Measurements from ENCODE around the gene NACAD. TPM values are rescaled to one million over a fixed set of nuclear protein-coding genes. Genes with fewer than 3 reads are reported as not detected.
A peak's percentile ranks its signal among the peaks of the same experiment; 100 is the strongest.
"Not testable (repeated sequence)": the region's sequence is repeated elsewhere in the genome, so short reads cannot be mapped to it uniquely, and the experiment has no call there.

NACAD gene
- total and polyA plus RNA-seq, 7 experiments from 2014 or later = 0.08 to 0.15 TPM; not detected in 5

DNA sequence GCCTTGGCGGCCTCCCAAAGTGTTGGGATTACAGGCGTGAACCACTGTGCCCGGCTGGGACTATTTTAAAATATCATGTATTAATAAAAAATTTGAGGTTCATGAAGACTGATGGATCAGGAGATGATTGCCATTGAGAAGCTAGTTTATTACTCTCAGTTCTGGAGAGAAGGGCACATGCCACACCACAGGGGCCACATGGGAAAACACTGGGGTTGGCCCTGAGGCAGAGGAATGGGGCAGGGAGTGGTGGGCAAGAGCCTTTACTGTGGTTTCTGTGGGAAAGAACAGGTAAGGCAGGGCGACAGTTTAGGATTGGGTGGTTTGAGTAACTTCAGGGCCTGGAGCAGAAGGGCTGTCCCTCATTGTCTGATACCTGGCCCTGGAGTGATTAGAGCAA, 29.5 kb upstream of the NACAD start:
- H3K4me1 ChIP-seq (ENCODE audit: control insufficient read depth in 2 of 2, insufficient read depth in 2 of 2, low read length in 2 of 2) = peaks cover 8 to 12% of the 10 kb centered on the region in 2 donors
- no peaks in the 10 kb centered on the region for H3K9me3 ChIP-seq (ENCODE audit: control insufficient read depth in 2 of 3, low read length in 3 of 3)
- DNase-seq (no peak), ATAC-seq (no peak)
- H3K27ac Mint-ChIP-seq = no peak overlapping the region
- ChIA-PET CTCF (interaction anchor here (0.7 kb wide), 1 partner anchor 14 kb away, joined by 3 read pairs; no protein-coding TSS in a partner anchor), POLR2A (no interaction called here)
- peaks cover 0 to under 1% (median 0%) of the 10 kb centered on the region in 5 donors for H3K36me3 Mint-ChIP-seq
- peaks cover 0 to 3% of the 10 kb centered on the region in 2 donors for H3K27me3 ChIP-seq (ENCODE audit: control insufficient read depth in 2 of 2, insufficient read depth in 2 of 2, low read length in 2 of 2)
- no peak overlapping the region for H3K4me3 Mint-ChIP-seq
- intact Hi-C loops (cut with micrococcal nuclease) = loop anchor here in 1 of 2 donors (10.0 kb wide), 1 partner anchor 1033 kb away; the partner anchor contains the start of gene POLM
- H3K4me3 ChIP-seq (ENCODE audit: low read length) = no peak overlapping the region
- no peaks in the 10 kb centered on the region for H3K36me3 ChIP-seq (ENCODE audit: control insufficient read depth in 2 of 3, insufficient read depth in 3 of 3, low read length in 3 of 3)
- no peaks in the 10 kb centered on the region for H3K9me3 Mint-ChIP-seq
- no peak overlapping the region for H3K27ac ChIP-seq (ENCODE audit: low read depth, low read length)
- peaks cover 0 to 20% (median 3%) of the 10 kb centered on the region in 5 donors for H3K27me3 Mint-ChIP-seq
- H3K4me1 Mint-ChIP-seq = peaks cover 2 to 17% (median 10%) of the 10 kb centered on the region in 7 donors

DNA sequence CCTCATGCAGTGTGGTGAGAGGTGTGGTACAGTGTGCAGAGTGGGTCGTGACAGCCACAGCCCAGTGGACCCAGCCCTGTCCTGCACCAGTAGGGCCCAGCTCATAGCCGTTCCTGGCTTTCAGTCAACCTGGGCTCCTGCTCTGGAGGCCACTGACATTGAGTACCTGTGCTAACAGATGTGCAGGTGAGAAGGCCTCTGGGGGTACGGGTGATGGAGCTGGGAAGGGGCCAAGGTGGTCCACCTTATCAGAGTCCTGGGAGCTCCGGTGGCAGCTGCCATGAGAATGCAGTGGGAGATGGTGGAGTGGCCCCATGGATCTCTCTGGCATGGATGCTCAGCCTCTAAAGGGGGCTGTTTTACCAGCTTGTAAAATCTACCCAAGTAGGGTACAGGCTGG, 28.8 kb upstream of the NACAD start:
- Histone ChIP-seq H3K27ac (ENCODE audit: low read depth, low read length) (no peak overlapping the region), H3K36me3 (ENCODE audit: control insufficient read depth in 2 of 3, insufficient read depth in 3 of 3, low read length in 3 of 3) (no peaks in the 10 kb centered on the region), H3K4me3 (ENCODE audit: low read length) (no peak overlapping the region), H3K9me3 (ENCODE audit: control insufficient read depth in 2 of 3, low read length in 3 of 3) (no peaks in the 10 kb centered on the region), H3K27me3 (ENCODE audit: control insufficient read depth in 2 of 2, insufficient read depth in 2 of 2, low read length in 2 of 2) (peaks cover 0 to 3% of the 10 kb centered on the region in 2 donors), H3K4me1 (ENCODE audit: control insufficient read depth in 2 of 2, insufficient read depth in 2 of 2, low read length in 2 of 2) (peaks cover under 1 to 5% of the 10 kb centered on the region in 2 donors)
- DNase-seq (no peak), ATAC-seq (no peak)
- ChIA-PET CTCF (interaction anchor here (0.7 kb wide), 1 partner anchor 13 kb away, joined by 3 read pairs; no protein-coding TSS in a partner anchor), POLR2A (no interaction called here)
- peaks cover 0 to 27% (median 3%) of the 10 kb centered on the region in 5 donors for H3K27me3 Mint-ChIP-seq
- intact Hi-C loops (cut with micrococcal nuclease) = loop anchor here in 1 of 2 donors (10.0 kb wide), 1 partner anchor 1033 kb away; the partner anchor contains the start of gene POLM
- H3K4me1 Mint-ChIP-seq = peaks cover 0 to 11% (median 9%) of the 10 kb centered on the region in 7 donors
- H3K36me3 Mint-ChIP-seq = no peaks in the 10 kb centered on the region
- no peak overlapping the region for H3K27ac Mint-ChIP-seq
- no peak overlapping the region for H3K4me3 Mint-ChIP-seq
- H3K9me3 Mint-ChIP-seq = no peaks in the 10 kb centered on the region

DNA sequence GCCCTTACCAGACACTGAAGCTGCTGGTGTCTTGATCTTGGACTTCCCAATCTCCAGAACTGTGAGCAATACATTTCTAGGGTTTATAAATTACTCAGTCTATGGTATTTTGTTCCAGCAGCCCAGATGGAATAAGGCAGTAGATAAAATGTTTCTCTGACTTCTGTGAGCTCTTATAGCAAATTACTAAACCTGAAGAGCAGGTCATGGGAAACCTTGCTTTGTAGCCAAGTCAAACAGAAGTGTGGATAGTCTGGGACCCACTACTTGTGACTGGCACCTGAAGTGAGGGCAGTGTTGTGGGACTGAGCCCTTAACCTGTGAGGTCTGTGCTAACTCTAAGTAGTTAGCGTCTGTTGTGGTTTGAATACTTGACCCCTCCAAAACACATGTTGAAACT, 27.3 kb upstream of the NACAD start:
- POLR2A ChIA-PET = no interaction called here
- H3K27ac ChIP-seq (ENCODE audit: low read depth, low read length) = no peak overlapping the region
- H3K27me3 ChIP-seq (ENCODE audit: control insufficient read depth in 2 of 2, insufficient read depth in 2 of 2, low read length in 2 of 2) = peaks cover 0 to 3% of the 10 kb centered on the region in 2 donors
- H3K4me1 ChIP-seq (ENCODE audit: control insufficient read depth in 2 of 2, insufficient read depth in 2 of 2, low read length in 2 of 2) = peaks cover 2 to 6% of the 10 kb centered on the region in 2 donors
- Mint-ChIP-seq H3K27me3 (peaks cover 0 to 34% (median 3%) of the 10 kb centered on the region in 5 donors), H3K4me1 (peaks cover 7 to 17% (median 16%) of the 10 kb centered on the region in 7 donors), H3K36me3 (peaks cover 0 to 6% (median 0%) of the 10 kb centered on the region in 5 donors), H3K9me3 (peaks cover 0 to 4% (median 0%) of the 10 kb centered on the region in 11 donors), H3K4me3 (no peak overlapping the region), H3K27ac (no peak overlapping the region)
- CTCF ChIA-PET = no interaction called here
- ATAC-seq (no peak), DNase-seq (no peak)
- no peak overlapping the region for H3K4me3 ChIP-seq (ENCODE audit: low read length)
- H3K36me3 ChIP-seq (ENCODE audit: control insufficient read depth in 2 of 3, insufficient read depth in 3 of 3, low read length in 3 of 3) = no peaks in the 10 kb centered on the region
- intact Hi-C loops (cut with micrococcal nuclease) = loop anchor here in 1 of 2 donors (10.0 kb wide), 1 partner anchor 1031 kb away; the partner anchor contains the start of gene POLM
- H3K9me3 ChIP-seq (ENCODE audit: control insufficient read depth in 2 of 3, low read length in 3 of 3) = no peaks in the 10 kb centered on the region

DNA sequence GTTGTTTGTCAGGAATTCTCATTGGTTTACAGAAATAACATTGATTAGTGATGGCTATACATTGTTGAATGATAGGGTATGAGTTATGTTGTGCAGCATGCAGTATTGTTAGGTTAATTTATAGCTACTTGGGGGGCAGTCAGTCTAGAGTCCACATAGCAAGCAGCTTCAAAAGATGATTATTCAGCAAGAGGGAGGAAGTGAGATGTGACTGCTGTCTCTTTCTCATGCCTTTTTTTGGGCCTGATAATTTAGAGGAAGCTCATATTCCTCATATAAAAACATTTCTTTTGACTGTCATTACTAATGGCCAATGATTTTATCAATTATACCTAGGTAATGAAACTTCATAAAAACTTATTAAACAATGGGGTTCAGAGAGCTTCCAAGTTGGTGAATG, 26.2 kb upstream of the NACAD start:
- intact Hi-C loops (cut with micrococcal nuclease) = loop anchor here (5.0 to 10.0 kb wide), 2 partner anchors 1030 to 1033 kb away; partner anchors contain the start of gene POLM (in 2 of the 2)
- H3K9me3 Mint-ChIP-seq = peaks cover 0 to 4% (median 0%) of the 10 kb centered on the region in 11 donors

GRCh38 chr7:45114257-45114656, 25.5 kb upstream of the NACAD start:
- not testable (repeated sequence) for H3K4me3 Mint-ChIP-seq; H3K4me3 ChIP-seq (ENCODE audit: low read length); H3K9me3 ChIP-seq (ENCODE audit: control insufficient read depth in 2 of 3, low read length in 3 of 3); H3K36me3 ChIP-seq (ENCODE audit: control insufficient read depth in 2 of 3, insufficient read depth in 3 of 3, low read length in 3 of 3); DNase-seq; H3K27ac ChIP-seq (ENCODE audit: low read depth, low read length); H3K9me3 Mint-ChIP-seq; H3K36me3 Mint-ChIP-seq; ATAC-seq; H3K27me3 ChIP-seq (ENCODE audit: control insufficient read depth in 2 of 2, insufficient read depth in 2 of 2, low read length in 2 of 2)
- intact Hi-C loops (cut with micrococcal nuclease) = loop anchor here (5.0 to 10.0 kb wide), 2 partner anchors 1029 to 1032 kb away; partner anchors contain the start of gene POLM (in 2 of the 2)
- ChIA-PET CTCF (interaction anchor here (1.0 to 1.3 kb wide), 3 partner anchors 21 to 256 kb away, joined by 3 to 7 read pairs (median 3); no protein-coding TSS in a partner anchor), POLR2A (interaction anchor here (0.9 to 1.2 kb wide), 5 partner anchors 9 to 366 kb away, joined by 3 to 4 read pairs (median 3); partner anchors contain the start of gene PURB)
- H3K27ac Mint-ChIP-seq = peak overlapping the region in 4 of 9 donors; percentile 29 to 87 (median 44)
- H3K4me1 Mint-ChIP-seq = peaks cover 15 to 32% (median 25%) of the 10 kb centered on the region in 7 donors
- peaks cover 0 to 34% (median 3%) of the 10 kb centered on the region in 5 donors for H3K27me3 Mint-ChIP-seq
- peaks cover 12 to 18% of the 10 kb centered on the region in 2 donors for H3K4me1 ChIP-seq (ENCODE audit: control insufficient read depth in 2 of 2, insufficient read depth in 2 of 2, low read length in 2 of 2)

More for the DNA sequence above, 26.2 kb upstream of the NACAD start:
- no peak for DNase-seq
- H3K27me3 Mint-ChIP-seq = peaks cover 0 to 34% (median 3%) of the 10 kb centered on the region in 5 donors
- H3K36me3 Mint-ChIP-seq = peaks cover 0 to 9% (median 3%) of the 10 kb centered on the region in 5 donors
- ATAC-seq = no peak
- no peak overlapping the region for H3K27ac Mint-ChIP-seq
- Histone ChIP-seq H3K27me3 (ENCODE audit: control insufficient read depth in 2 of 2, insufficient read depth in 2 of 2, low read length in 2 of 2) (peaks cover 0 to 3% of the 10 kb centered on the region in 2 donors), H3K27ac (ENCODE audit: low read depth, low read length) (no peak overlapping the region), H3K9me3 (ENCODE audit: control insufficient read depth in 2 of 3, low read length in 3 of 3) (no peaks in the 10 kb centered on the region), H3K4me1 (ENCODE audit: control insufficient read depth in 2 of 2, insufficient read depth in 2 of 2, low read length in 2 of 2) (peaks cover 11 to 13% of the 10 kb centered on the region in 2 donors), H3K36me3 (ENCODE audit: control insufficient read depth in 2 of 3, insufficient read depth in 3 of 3, low read length in 3 of 3) (no peaks in the 10 kb centered on the region), H3K4me3 (ENCODE audit: low read length) (no peak overlapping the region)
- POLR2A ChIA-PET = interaction anchor here (0.5 to 1.2 kb wide), 5 partner anchors 78 to 540 kb away, joined by 3 to 6 read pairs (median 4); partner anchors contain the start of gene PURB
- peaks cover 13 to 27% (median 23%) of the 10 kb centered on the region in 7 donors for H3K4me1 Mint-ChIP-seq
- no peak overlapping the region for H3K4me3 Mint-ChIP-seq
- CTCF ChIA-PET = interaction anchor here (0.6 to 1.3 kb wide), 3 partner anchors 21 to 491 kb away, joined by 3 to 7 read pairs (median 3); no protein-coding TSS in a partner anchor

- Histone ChIP-seq H3K4me1 (ENCODE audit: control insufficient read depth in 2 of 2, insufficient read depth in 2 of 2, low read length in 2 of 2) (peaks cover 17 to 34% of the 10 kb centered on the region in 2 donors), H3K27ac (ENCODE audit: low read depth, low read length) (peak overlapping the region; percentile 98), H3K27me3 (ENCODE audit: control insufficient read depth in 2 of 2, insufficient read depth in 2 of 2, low read length in 2 of 2) (no peaks in the 10 kb centered on the region), H3K4me3 (ENCODE audit: low read length) (no peak overlapping the region), H3K36me3 (ENCODE audit: control insufficient read depth in 2 of 3, insufficient read depth in 3 of 3, low read length in 3 of 3) (peaks cover 12 to 17% (median 13%) of the 10 kb centered on the region in 3 experiments), H3K9me3 (ENCODE audit: control insufficient read depth in 2 of 3, low read length in 3 of 3) (no peaks in the 10 kb centered on the region)
- Mint-ChIP-seq H3K9me3 (peaks cover 0 to 4% (median 0%) of the 10 kb centered on the region in 11 donors), H3K36me3 (peaks cover 0 to 19% (median 13%) of the 10 kb centered on the region in 5 donors), H3K4me3 (peak overlapping the region; percentile 26 to 100 (median 94)), H3K27ac (peak overlapping the region; percentile 80 to 100 (median 99)), H3K27me3 (peaks cover 0 to 34% (median 0%) of the 10 kb centered on the region in 5 donors), H3K4me1 (peaks cover 26 to 48% (median 40%) of the 10 kb centered on the region in 7 donors)
- ChIA-PET POLR2A (interaction anchor here (0.5 to 3.4 kb wide), 12 partner anchors 11 to 539 kb away, joined by 3 to 37 read pairs (median 7); partner anchors contain the start of genes CCM2, DDX56, H2AZ2 and PURB), CTCF (interaction anchor here (1.9 kb wide), 1 partner anchor 23 kb away, joined by 9 read pairs; no protein-coding TSS in a partner anchor)
- ATAC-seq (no peak), DNase-seq (no peak)
- intact Hi-C loops (cut with micrococcal nuclease) = loop anchor here (2.0 to 10.0 kb wide), 3 partner anchors 24 to 1030 kb away; partner anchors contain the start of gene POLM (in 2 of the 2)
Measured at GRCh38 chr7:45112648-45113047, 23.9 kb upstream of the NACAD start.
